CD14-positive monocyte (primary cell): ENCODE data around the gene CDC42EP3. TPM values are rescaled to one million over a fixed set of nuclear protein-coding genes. Genes with fewer than 3 reads are reported as not detected.

Experiments used
- DNase-seq, 3 donors: peaks; one replicate each; pipeline ENCODE4 v3.0.0-alpha.2; 2011 to 2022
- H2AFZ ChIP-seq: 2 replicates; pipeline ENCODE4 v1.6.0; 2012; ENCODE audit warnings: mild to moderate bottlenecking, low read depth, low read length, inconsistent platforms; ENCODE audit not compliant: insufficient read depth, poor library complexity, severe bottlenecking
- H3K27ac ChIP-seq, 2 donors: 1 replicate in 1 of 2; 2 replicates in 1 of 2; pipeline ENCODE4 v1.5.1; 2012 to 2013; ENCODE audit warnings: low read length in 2 of 2, control low read depth in 1 of 2, inconsistent platforms in 1 of 2, low read depth in 1 of 2, mild to moderate bottlenecking in 1 of 2
- H3K27me3 ChIP-seq, 2 donors: one replicate each; pipeline versions ENCODE4 v1.6.0 to v1.6.1; 2011 to 2013; ENCODE audit warnings: low read length in 2 of 2; ENCODE audit not compliant: control insufficient read depth in 2 of 2, insufficient read depth in 2 of 2
- H3K36me3 ChIP-seq, 2 donors: replicated peaks in 1 of 2; 1 replicate in 1 of 2; 2 replicates in 1 of 2; pipeline versions ENCODE4 v1.5.1 to v1.6.1; 2012 to 2013; ENCODE audit warnings: low read length in 2 of 2, control low read depth in 1 of 2, inconsistent platforms in 1 of 2, mild to moderate bottlenecking in 1 of 2; ENCODE audit not compliant: insufficient read depth in 2 of 2, control insufficient read depth in 1 of 2
- H3K4me1 ChIP-seq, 2 donors: 1 replicate in 1 of 2; 2 replicates in 1 of 2; pipeline versions ENCODE4 v1.5.1 to v1.6.1; 2012 to 2013; ENCODE audit warnings: low read length in 2 of 2, control low read depth in 1 of 2, inconsistent platforms in 1 of 2, mild to moderate bottlenecking in 1 of 2, moderate library complexity in 1 of 2; ENCODE audit not compliant: insufficient read depth in 2 of 2, control insufficient read depth in 1 of 2
- H3K4me2 ChIP-seq: replicated peaks from 2 replicates; pipeline ENCODE3; 2012; ENCODE audit warnings: low read length, moderate library complexity, mild to moderate bottlenecking; ENCODE audit not compliant: poor library complexity, severe bottlenecking; ENCODE audit errors: extremely low read depth
- H3K4me3 ChIP-seq, 3 experiments: fragments of 200-600 bp in 1 of 3; sonication (generic) in 1 of 3; replicated peaks in 1 of 3; 1 replicate in 2 of 3; 2 replicates in 1 of 3; pipeline ENCODE4 v1.5.1; 2011 to 2013; ENCODE audit warnings: low read length in 3 of 3, mild to moderate bottlenecking in 3 of 3, control low read depth in 2 of 3, low read depth in 2 of 3, inconsistent platforms in 1 of 3, moderate library complexity in 1 of 3
- H3K79me2 ChIP-seq: 2 replicates; pipeline ENCODE4 v1.6.0; 2012; ENCODE audit warnings: mild to moderate bottlenecking, control low read depth, inconsistent platforms, low read length, moderate library complexity; ENCODE audit not compliant: insufficient read depth
- H3K9ac ChIP-seq: 2 replicates; pipeline ENCODE4 v1.6.0; 2017; ENCODE audit warnings: low read length, mild to moderate bottlenecking; ENCODE audit not compliant: insufficient read depth, poor library complexity, severe bottlenecking
- H3K9me3 ChIP-seq, 2 donors: replicated peaks in 1 of 2; 1 replicate in 1 of 2; 2 replicates in 1 of 2; pipeline versions ENCODE4 v1.5.1 to v1.6.1; 2012 to 2013; ENCODE audit warnings: low read length in 2 of 2, control low read depth in 1 of 2; ENCODE audit not compliant: control insufficient read depth in 1 of 2, insufficient read depth in 1 of 2
- H4K20me1 ChIP-seq: 2 replicates; pipeline ENCODE4 v1.6.0; 2012; ENCODE audit warnings: mild to moderate bottlenecking, low read length, control low read depth, moderate library complexity; ENCODE audit not compliant: insufficient read depth
- H3K27ac Mint-ChIP-seq, 7 donors: one replicate each; pipeline ENCODE4 v1.8.0; 2020; ENCODE audit warnings: mild to moderate bottlenecking in 7 of 7, mixed read lengths in 7 of 7, moderate library complexity in 6 of 7, inconsistent platforms in 2 of 7
- H3K27me3 Mint-ChIP-seq, 3 donors: one replicate each; pipeline ENCODE4 v1.8.0; 2021 to 2022; ENCODE audit warnings: low read depth in 3 of 3, mild to moderate bottlenecking in 3 of 3, mixed read lengths in 3 of 3, moderate library complexity in 3 of 3, inconsistent platforms in 1 of 3
- H3K36me3 Mint-ChIP-seq, 2 donors: one replicate each; pipeline ENCODE4 v1.8.0; 2020; ENCODE audit warnings: mixed read lengths in 2 of 2, inconsistent platforms in 1 of 2, mild to moderate bottlenecking in 1 of 2
- H3K4me1 Mint-ChIP-seq: one replicate; pipeline ENCODE4 v1.8.0; 2020; ENCODE audit warnings: mild to moderate bottlenecking, mixed read lengths
- H3K4me3 Mint-ChIP-seq, 2 donors: one replicate each; pipeline ENCODE4 v1.8.0; 2020; ENCODE audit warnings: mild to moderate bottlenecking in 2 of 2, mixed read lengths in 2 of 2, moderate library complexity in 1 of 2
- H3K9me3 Mint-ChIP-seq, 7 donors: one replicate each; pipeline ENCODE4 v1.8.0; 2020 to 2022; ENCODE audit warnings: mixed read lengths in 7 of 7, mild to moderate bottlenecking in 6 of 7, moderate library complexity in 6 of 7, inconsistent platforms in 2 of 7
- WGBS: methylation state at CpG from one replicate; pipeline ENCODE4 v1.1.5; 2013; ENCODE audit warnings: missing lambda C conversion rate; ENCODE audit not compliant: insufficient coverage; 5-methylcytosine and 5-hydroxymethylcytosine counted together
- intact Hi-C, 2 donors: fragments of 100-400 bp; cut with micrococcal nuclease; formaldehyde crosslinking; loops; one replicate each; pipeline versions ENCODE4 v1.15.0 to v1.15.1; 2023
- polyA plus RNA-seq, 3 donors: library from polyadenylated mRNA; depleted of rRNA in 1 of 3; unstranded in 2 of 3; stranded (reverse) in 1 of 3; fragments of 300-500 nt in 2 of 3; fragments of >200 nt in 1 of 3; fragmentation: Illumina TruSeq in 2 of 3; gene quantifications; 1 replicate in 2 of 3; 2 replicates in 1 of 3; pipeline ENCODE4 v1.2.3, GENCODE V29; 2012 to 2021
- TF ChIP-seq, protein P1 (sequence below): fragments of 200-600 bp; IDR thresholded peaks from one replicate; pipeline ENCODE4 v1.8.0; 2022; ENCODE audit warnings: antibody characterized with exemption, mild to moderate bottlenecking

Gene CDC42EP3
- polyA plus RNA-seq, 3 donors, result 179 to 272 (median 249) TPM

DNA sequence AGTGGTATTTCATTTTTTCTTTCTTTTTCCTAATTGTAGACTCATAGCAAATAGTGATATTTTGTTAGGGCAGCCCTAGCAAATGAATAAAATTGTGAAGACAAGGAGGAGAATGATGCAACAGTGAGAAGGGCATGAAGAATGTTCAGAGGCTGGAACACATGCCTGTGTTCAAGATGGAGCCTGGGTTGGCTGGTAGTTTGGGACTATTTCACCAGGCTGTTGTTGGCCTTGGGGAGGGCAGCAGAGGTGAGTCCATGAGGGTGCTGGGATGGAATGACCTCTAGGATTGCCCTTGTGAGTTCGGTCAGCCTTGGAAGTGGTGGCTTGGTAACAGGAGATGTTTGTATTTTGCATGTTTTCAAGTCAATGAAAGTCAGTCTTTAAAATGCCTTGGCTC is 10.1 kb upstream of the CDC42EP3 start:
- no peak overlapping the region for H3K4me3 Mint-ChIP-seq
- H3K27me3 ChIP-seq, result no peaks in the 10 kb centered on the region
- peaks cover 0 to 3% of the 10 kb centered on the region in 2 donors for H3K36me3 Mint-ChIP-seq
- peaks cover 0 to 4% (median 0%) of the 10 kb centered on the region in 7 donors for H3K9me3 Mint-ChIP-seq
- DNase-seq, result no peak
- H4K20me1 ChIP-seq, result no peaks in the 10 kb centered on the region
- TF ChIP-seq, protein P1, sequence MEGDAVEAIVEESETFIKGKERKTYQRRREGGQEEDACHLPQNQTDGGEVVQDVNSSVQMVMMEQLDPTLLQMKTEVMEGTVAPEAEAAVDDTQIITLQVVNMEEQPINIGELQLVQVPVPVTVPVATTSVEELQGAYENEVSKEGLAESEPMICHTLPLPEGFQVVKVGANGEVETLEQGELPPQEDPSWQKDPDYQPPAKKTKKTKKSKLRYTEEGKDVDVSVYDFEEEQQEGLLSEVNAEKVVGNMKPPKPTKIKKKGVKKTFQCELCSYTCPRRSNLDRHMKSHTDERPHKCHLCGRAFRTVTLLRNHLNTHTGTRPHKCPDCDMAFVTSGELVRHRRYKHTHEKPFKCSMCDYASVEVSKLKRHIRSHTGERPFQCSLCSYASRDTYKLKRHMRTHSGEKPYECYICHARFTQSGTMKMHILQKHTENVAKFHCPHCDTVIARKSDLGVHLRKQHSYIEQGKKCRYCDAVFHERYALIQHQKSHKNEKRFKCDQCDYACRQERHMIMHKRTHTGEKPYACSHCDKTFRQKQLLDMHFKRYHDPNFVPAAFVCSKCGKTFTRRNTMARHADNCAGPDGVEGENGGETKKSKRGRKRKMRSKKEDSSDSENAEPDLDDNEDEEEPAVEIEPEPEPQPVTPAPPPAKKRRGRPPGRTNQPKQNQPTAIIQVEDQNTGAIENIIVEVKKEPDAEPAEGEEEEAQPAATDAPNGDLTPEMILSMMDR, result no peak
- H3K9me3 ChIP-seq, result no peaks in the 10 kb centered on the region
- peaks cover 25% of the 10 kb centered on the region for H3K4me1 Mint-ChIP-seq
- H3K4me2 ChIP-seq, result no peak overlapping the region
- WGBS, result 100% methylated on average over 1 of the region's 1 CpG
- H3K4me1 ChIP-seq, result peaks cover 18 to 26% of the 10 kb centered on the region in 2 donors
- no peak overlapping the region for H3K27ac Mint-ChIP-seq
- no peaks in the 10 kb centered on the region for H3K79me2 ChIP-seq
- no peak overlapping the region for H2AFZ ChIP-seq
- peaks cover 0 to 1% (median 0%) of the 10 kb centered on the region in 3 donors for H3K27me3 Mint-ChIP-seq
- no peaks in the 10 kb centered on the region for H3K36me3 ChIP-seq
- intact Hi-C loops, result no loop called here
- H3K9ac ChIP-seq, result no peak overlapping the region
- H3K27ac ChIP-seq, result no peak overlapping the region
- no peak overlapping the region for H3K4me3 ChIP-seq

GRCh38 chr2:37679072-37679695 is 7.7 kb upstream of the CDC42EP3 start:
- Mint-ChIP-seq H3K9me3 (peaks cover 0 to 4% (median 0%) of the 10 kb centered on the region in 7 donors), H3K27me3 (peaks cover 0 to 1% (median 0%) of the 10 kb centered on the region in 3 donors), H3K27ac (no peak overlapping the region), H3K36me3 (peaks cover 0 to 3% of the 10 kb centered on the region in 2 donors), H3K4me1 (peaks cover 44% of the 10 kb centered on the region), H3K4me3 (no peak overlapping the region)
- peaks cover 34 to 41% of the 10 kb centered on the region in 2 donors for H3K4me1 ChIP-seq
- no peak overlapping the region for H3K4me3 ChIP-seq
- no peak overlapping the region for H2AFZ ChIP-seq
- no peaks in the 10 kb centered on the region for H4K20me1 ChIP-seq
- H3K79me2 ChIP-seq, result peaks cover 6% of the 10 kb centered on the region
- H3K9me3 ChIP-seq, result no peaks in the 10 kb centered on the region
- H3K4me2 ChIP-seq, result no peak overlapping the region
- H3K27ac ChIP-seq, result no peak overlapping the region
- H3K36me3 ChIP-seq, result no peaks in the 10 kb centered on the region
- TF ChIP-seq, protein P1, result no peak
- no peaks in the 10 kb centered on the region for H3K27me3 ChIP-seq
- no CpG with 5 or more reads among the region's 2 CpGs for WGBS
- DNase-seq, result no peak
- H3K9ac ChIP-seq, result no peak overlapping the region
- intact Hi-C loops, result loop anchor here in 1 of 2 donors (10.0 kb wide), 1 partner anchor 86 kb away; no protein-coding TSS in a partner anchor
